ENCODE data around the gene MFAP5. TPM values are rescaled to one million over a fixed set of nuclear protein-coding genes. Genes with fewer than 3 reads are reported as not detected.

The MFAP5 gene
- polyA plus RNA-seq, 1 donor (not counting 4 experiments of a cell fraction or from before 2014, with no cell fraction given) = 317 TPM

- Histone ChIP-seq H3K36me3 (ENCODE audit: control insufficient read depth in 2 of 2, extremely low read depth in 1 of 2, insufficient read depth in 2 of 2, low read length in 2 of 2) (no peaks in the 10 kb centered on the region), H3K9me3 (ENCODE audit: control insufficient read depth, low read depth, low read length) (no peaks in the 10 kb centered on the region), H3K79me2 (ENCODE audit: control insufficient read depth, insufficient read depth, low read length) (peaks cover 11% of the 10 kb centered on the region), H3K9ac (ENCODE audit: control insufficient read depth, extremely low read depth, insufficient read depth, low read length) (peak overlapping the region; percentile 66), H3K4me2 (ENCODE audit: control insufficient read depth, extremely low read depth, insufficient read depth, low read depth, low read length) (peak overlapping the region; percentile 79), H2AFZ (ENCODE audit: control insufficient read depth, low read length) (no peak overlapping the region), H3K9me1 (ENCODE audit: control insufficient read depth, extremely low read depth, insufficient read depth, low read length) (no peaks in the 10 kb centered on the region), H4K20me1 (ENCODE audit: control insufficient read depth, extremely low read depth, insufficient read depth, low read length) (no peaks in the 10 kb centered on the region), H3K27me3 (ENCODE audit: control insufficient read depth, extremely low read depth, insufficient read depth, low read length) (no peaks in the 10 kb centered on the region), H3K27ac (ENCODE audit: control insufficient read depth, insufficient read depth, low read length) (peak overlapping the region; percentile 75), H3K4me3 (ENCODE audit: control insufficient read depth in 2 of 3, extremely low read depth in 1 of 3, insufficient read depth in 2 of 3, low read depth in 1 of 3, low read length in 3 of 3) (peak overlapping the region; percentile 50 to 84 (median 59)), H3K4me1 (ENCODE audit: control insufficient read depth, extremely low read depth, insufficient read depth, low read length) (peaks cover 43% of the 10 kb centered on the region)
- FAIRE-seq = peak; percentile 29
- DNase-seq (ENCODE audit: low read depth, low spot score) = no peak
- dilution Hi-C loops (cut with MboI; ENCODE audit: extremely low pct_ligation_motif_present, low sequenced_read_pairs) = no loop called here
- TF ChIP-seq CTCF (optimal IDR thresholded peaks at IDR 0.05 in 1 of 3, IDR thresholded peaks at IDR 0.05 in 1 of 3, conservative IDR thresholded peaks at IDR 0.05 in 1 of 3; ENCODE audit: extremely low read depth in 1 of 3, insufficient read depth in 2 of 3, low read length in 3 of 3) (no peak), EZH2 (IDR thresholded peaks at IDR 0.05; ENCODE audit: low read length) (no peak)
Observed at GRCh38 chr12:8661751-8662150, 875 bp downstream of the MFAP5 start.

GRCh38 chr12:8661016-8661415 lies 1.6 kb downstream of the MFAP5 start:
- Histone ChIP-seq H2AFZ (ENCODE audit: control insufficient read depth, low read length) (no peak overlapping the region), H3K27ac (ENCODE audit: control insufficient read depth, insufficient read depth, low read length) (peak overlapping the region; percentile 1), H3K4me1 (ENCODE audit: control insufficient read depth, extremely low read depth, insufficient read depth, low read length) (peaks cover 43% of the 10 kb centered on the region), H3K4me2 (ENCODE audit: control insufficient read depth, extremely low read depth, insufficient read depth, low read depth, low read length) (peak overlapping the region; percentile 79), H3K27me3 (ENCODE audit: control insufficient read depth, extremely low read depth, insufficient read depth, low read length) (no peaks in the 10 kb centered on the region), H3K9me1 (ENCODE audit: control insufficient read depth, extremely low read depth, insufficient read depth, low read length) (no peaks in the 10 kb centered on the region), H3K9ac (ENCODE audit: control insufficient read depth, extremely low read depth, insufficient read depth, low read length) (peak overlapping the region; percentile 7), H3K9me3 (ENCODE audit: control insufficient read depth, low read depth, low read length) (no peaks in the 10 kb centered on the region), H3K79me2 (ENCODE audit: control insufficient read depth, insufficient read depth, low read length) (peaks cover 11% of the 10 kb centered on the region), H3K4me3 (ENCODE audit: control insufficient read depth in 2 of 3, extremely low read depth in 1 of 3, insufficient read depth in 2 of 3, low read depth in 1 of 3, low read length in 3 of 3) (peak overlapping the region; percentile 50 to 84 (median 55)), H3K36me3 (ENCODE audit: control insufficient read depth in 2 of 2, extremely low read depth in 1 of 2, insufficient read depth in 2 of 2, low read length in 2 of 2) (no peaks in the 10 kb centered on the region), H4K20me1 (ENCODE audit: control insufficient read depth, extremely low read depth, insufficient read depth, low read length) (no peaks in the 10 kb centered on the region)
- dilution Hi-C loops (cut with MboI; ENCODE audit: extremely low pct_ligation_motif_present, low sequenced_read_pairs) = no loop called here
- no peak for TF ChIP-seq CTCF (optimal IDR thresholded peaks at IDR 0.05 in 1 of 3, IDR thresholded peaks at IDR 0.05 in 1 of 3, conservative IDR thresholded peaks at IDR 0.05 in 1 of 3; ENCODE audit: extremely low read depth in 1 of 3, insufficient read depth in 2 of 3, low read length in 3 of 3)
- TF ChIP-seq EZH2 (IDR thresholded peaks at IDR 0.05; ENCODE audit: low read length) = no peak
- FAIRE-seq (no peak), DNase-seq (ENCODE audit: low read depth, low spot score) (no peak)

Data from keratinocyte (primary cell).